ENCODE results near the gene BPIFB1. TPM values are rescaled to one million over a fixed set of nuclear protein-coding genes. Genes with fewer than 3 reads are reported as not detected.
A peak's percentile ranks its signal among the peaks of the same experiment; 100 is the strongest.

The BPIFB1 gene
- total and polyA plus RNA-seq, 2 of the 13 experiments (the other 11 are each of a cell fraction or from before 2014, with no cell fraction given) = 0.82 to 4.4 TPM

- no peak for TF ChIP-seq FOXP4 (CRISPR knock-in tag; IDR thresholded peaks at IDR 0.05)
- no peak for TF ChIP-seq CHD2 (IDR thresholded peaks at IDR 0.05; ENCODE audit: low read depth, low read length)
- TF ChIP-seq ZNF687 (CRISPR knock-in tag; IDR thresholded peaks at IDR 0.05) = no peak
- TF ChIP-seq AKAP8 (CRISPR knock-in tag; IDR thresholded peaks at IDR 0.05) = no peak
- TF ChIP-seq ZFX (CRISPR knock-in tag; IDR thresholded peaks at IDR 0.05; ENCODE audit: low read depth) = peak; percentile 40; the same call in 1 of the 2 replicates
- no peak for TF ChIP-seq ZNF644 (CRISPR knock-in tag; IDR thresholded peaks at IDR 0.05; ENCODE audit: low read depth)
- TF ChIP-seq ZBTB20 (CRISPR knock-in tag; IDR thresholded peaks at IDR 0.05; ENCODE audit: borderline replicate concordance, low read depth) = no peak
- TF ChIP-seq IKZF5 (CRISPR knock-in tag; IDR thresholded peaks at IDR 0.05) = peak; percentile 76; the same call in 1 of the 2 replicates
- peak; percentile 86; the same call in 1 of the 2 replicates for TF ChIP-seq ZNF576 (CRISPR knock-in tag; IDR thresholded peaks at IDR 0.05)
- no peak for TF ChIP-seq ZMAT3 (CRISPR knock-in tag; conservative IDR thresholded peaks at IDR 0.05)
- TF ChIP-seq PHB2 (IDR thresholded peaks at IDR 0.05; ENCODE audit: partially characterized antibody) = no peak
- TF ChIP-seq PLSCR1 (CRISPR knock-in tag; IDR thresholded peaks at IDR 0.05; ENCODE audit: borderline replicate concordance) = no peak
- no peak for TF ChIP-seq SPEN (CRISPR knock-in tag; IDR thresholded peaks at IDR 0.05; ENCODE audit: low read depth)
- no peak for TF ChIP-seq KLF15 (CRISPR knock-in tag; IDR thresholded peaks at IDR 0.05; ENCODE audit: borderline replicate concordance)
- no peak for TF ChIP-seq SMARCC2 (IDR thresholded peaks at IDR 0.05)
- TF ChIP-seq ZNF362 (CRISPR knock-in tag; IDR thresholded peaks at IDR 0.05; ENCODE audit: borderline replicate concordance) = no peak
- 0 out of 2 replicates have a peak, but pooled peaks have one; percentile 22 for TF ChIP-seq KAT8 (CRISPR knock-in tag; IDR thresholded peaks at IDR 0.05)
- TF ChIP-seq HDAC2 (CRISPR knock-in tag; IDR thresholded peaks at IDR 0.05) = no peak
- no peak for TF ChIP-seq ZNF546 (CRISPR knock-in tag; conservative IDR thresholded peaks at IDR 0.05)
- no peak for TF ChIP-seq HNRNPH1 (optimal IDR thresholded peaks at IDR 0.05; ENCODE audit: low read depth, low read length)
- TF ChIP-seq MAX (IDR thresholded peaks at IDR 0.05) = no peak
Observed at GRCh38 chr20:33291830-33292355, 8.9 kb downstream of the BPIFB1 start (continued).

Data from HepG2 (cell line).